HepG2 (cell line): ENCODE results near the gene NOTUM. TPM values are rescaled to one million over a fixed set of nuclear protein-coding genes. Genes with fewer than 3 reads are reported as not detected.

Source experiments
- ARNT2 ChIP-seq: sonication (generic); formaldehyde crosslinking; IDR thresholded peaks from 2 replicates; pipeline ENCODE4 v1.8.0; 2022; ENCODE audit warnings: mild to moderate bottlenecking, low read depth, missing genetic modification reagents, moderate library complexity
- HDAC1 ChIP-seq: sonication (generic); formaldehyde crosslinking; IDR thresholded peaks from 2 replicates; pipeline ENCODE4 v1.5.1; 2020; ENCODE audit warnings: mild to moderate bottlenecking, missing genetic modification reagents
- IKZF1 ChIP-seq: fragments of 450-650 bp; IDR thresholded peaks from 2 replicates; pipeline ENCODE4 v1.7.1; 2016
- KAT7 ChIP-seq: IDR thresholded peaks from 2 replicates; pipeline ENCODE4 v1.6.1; 2018; ENCODE audit warnings: borderline replicate concordance, missing compliant biosample characterization
- KAT8 ChIP-seq: IDR thresholded peaks from 2 replicates; pipeline ENCODE4 v1.6.1; 2016; ENCODE audit warnings: missing genetic modification reagents, missing compliant biosample characterization
- KDM2A ChIP-seq: sonication (generic); formaldehyde crosslinking; IDR thresholded peaks from 2 replicates; pipeline ENCODE4 v1.4.0; 2020; ENCODE audit warnings: low read depth, missing genetic modification reagents, borderline replicate concordance
- SIX1 ChIP-seq: sonication (generic); formaldehyde crosslinking; IDR thresholded peaks from 2 replicates; pipeline ENCODE4 v1.4.0; 2020; ENCODE audit warnings: missing genetic modification reagents, borderline replicate concordance
- TFE3 ChIP-seq: IDR thresholded peaks from 2 replicates; pipeline ENCODE4 v1.6.1; 2016
- YY1 ChIP-seq: IDR thresholded peaks from 2 replicates; pipeline ENCODE4 v1.6.1; 2011; ENCODE audit warnings: low read length, low read depth, moderate library complexity, mild to moderate bottlenecking; ENCODE audit not compliant: insufficient read depth, insufficient replicate concordance
- ZFP1 ChIP-seq: IDR thresholded peaks from 2 replicates; pipeline ENCODE4 v1.6.1; 2016
- ZFY ChIP-seq: sonication (generic); formaldehyde crosslinking; IDR thresholded peaks from 2 replicates; pipeline ENCODE4 v1.4.0; 2020; ENCODE audit warnings: missing genetic modification reagents
- ZZZ3 ChIP-seq: sonication (generic); formaldehyde crosslinking; IDR thresholded peaks from 2 replicates; pipeline ENCODE4 v1.4.0; 2020; ENCODE audit warnings: missing genetic modification reagents, mild to moderate bottlenecking, borderline replicate concordance
- polyA plus RNA-seq, 8 experiments: library from polyadenylated mRNA; depleted of rRNA in 3 of 8; stranded (reverse) in 7 of 8; unstranded in 1 of 8; fragments of >200 nt; fragmentation: Illumina TruSeq in 4 of 8; extraction: Trizol in 4 of 8; gene quantifications; 2 replicates each; pipeline versions ENCODE4 v1.2.1 to v1.2.3, GENCODE V29; 2011 to 2016; ENCODE audit warnings: low read depth in 4 of 8, missing spikeins in 1 of 8, mixed read lengths in 1 of 8; ENCODE audit not compliant: insufficient read depth in 1 of 8
- total RNA-seq, 5 experiments: library from RNA; depleted of rRNA; stranded (reverse); fragments of >200 nt; fragmentation: Illumina TruSeq; extraction: Trizol; gene quantifications; 2 replicates each; pipeline ENCODE4 v1.2.3, GENCODE V29; 2016; ENCODE audit warnings: low read depth in 1 of 5
- TF ChIP-seq, protein P1 (sequence below): sonication (generic); formaldehyde crosslinking; IDR thresholded peaks from 2 replicates; pipeline ENCODE4 v1.4.0; 2020; ENCODE audit warnings: missing genetic modification reagents
- TF ChIP-seq, protein P2 (sequence below): sonication (generic); formaldehyde crosslinking; IDR thresholded peaks from 2 replicates; pipeline ENCODE4 v1.5.0; 2020; ENCODE audit warnings: missing genetic modification reagents, mild to moderate bottlenecking, borderline replicate concordance
- TF ChIP-seq, protein P3 (sequence below): sonication (generic); formaldehyde crosslinking; IDR thresholded peaks from 2 replicates; pipeline ENCODE4 v1.5.1; 2020; ENCODE audit warnings: mild to moderate bottlenecking, moderate library complexity, missing genetic modification reagents

Gene NOTUM
- total and polyA plus RNA-seq, 2 of the 13 experiments (the other 11 are each of a cell fraction or from before 2014, with no cell fraction given), result 150 to 160 TPM

DNA sequence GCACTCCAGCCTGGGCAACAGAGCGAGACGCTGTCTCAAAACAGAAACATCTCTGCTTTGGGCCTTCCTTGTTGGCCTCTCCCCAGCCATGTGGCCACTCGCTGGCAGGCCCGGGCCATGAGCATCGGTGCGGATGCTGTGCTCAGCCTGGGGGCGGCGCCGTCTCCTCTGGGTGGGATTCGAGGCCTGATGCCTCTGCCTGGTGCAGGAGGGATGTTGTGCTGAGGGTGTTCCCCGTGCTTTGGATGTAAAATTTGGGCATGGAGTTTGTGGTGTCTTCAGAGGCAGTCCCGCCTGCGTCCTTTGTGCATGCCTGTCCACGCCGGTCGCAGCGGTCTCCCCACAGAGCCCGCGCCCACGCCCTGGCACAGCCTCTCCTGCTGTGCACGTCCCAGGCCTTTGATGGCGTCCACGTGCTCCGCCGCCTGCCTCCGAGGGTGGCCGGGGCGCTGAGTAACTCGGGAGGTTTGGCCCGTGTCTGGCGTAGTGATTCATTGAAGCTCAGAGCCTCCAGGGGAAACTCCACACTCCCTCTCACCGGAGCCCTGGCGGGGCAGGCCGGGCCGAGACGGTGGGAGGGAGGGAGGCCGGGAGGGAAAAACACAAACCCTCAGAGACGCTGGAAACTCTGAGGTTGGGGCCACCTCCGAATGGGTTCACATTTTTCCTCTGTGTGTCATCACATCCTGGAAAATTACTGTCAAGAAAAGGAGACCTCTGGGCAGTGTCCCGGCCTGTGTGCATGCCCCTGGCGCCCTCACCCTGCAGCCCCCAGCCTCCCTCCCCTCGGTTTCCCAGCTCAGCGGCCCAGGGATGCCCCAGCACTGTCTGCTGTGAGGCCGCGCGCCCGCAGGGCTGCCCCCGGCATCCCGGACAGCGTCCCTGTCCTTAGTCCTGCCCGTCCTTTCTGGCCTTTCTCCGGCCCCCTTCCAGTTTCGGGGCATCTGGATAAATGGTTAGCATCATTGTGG is 42.7 kb upstream of the NOTUM start (continued):
- TF ChIP-seq, protein P1, sequence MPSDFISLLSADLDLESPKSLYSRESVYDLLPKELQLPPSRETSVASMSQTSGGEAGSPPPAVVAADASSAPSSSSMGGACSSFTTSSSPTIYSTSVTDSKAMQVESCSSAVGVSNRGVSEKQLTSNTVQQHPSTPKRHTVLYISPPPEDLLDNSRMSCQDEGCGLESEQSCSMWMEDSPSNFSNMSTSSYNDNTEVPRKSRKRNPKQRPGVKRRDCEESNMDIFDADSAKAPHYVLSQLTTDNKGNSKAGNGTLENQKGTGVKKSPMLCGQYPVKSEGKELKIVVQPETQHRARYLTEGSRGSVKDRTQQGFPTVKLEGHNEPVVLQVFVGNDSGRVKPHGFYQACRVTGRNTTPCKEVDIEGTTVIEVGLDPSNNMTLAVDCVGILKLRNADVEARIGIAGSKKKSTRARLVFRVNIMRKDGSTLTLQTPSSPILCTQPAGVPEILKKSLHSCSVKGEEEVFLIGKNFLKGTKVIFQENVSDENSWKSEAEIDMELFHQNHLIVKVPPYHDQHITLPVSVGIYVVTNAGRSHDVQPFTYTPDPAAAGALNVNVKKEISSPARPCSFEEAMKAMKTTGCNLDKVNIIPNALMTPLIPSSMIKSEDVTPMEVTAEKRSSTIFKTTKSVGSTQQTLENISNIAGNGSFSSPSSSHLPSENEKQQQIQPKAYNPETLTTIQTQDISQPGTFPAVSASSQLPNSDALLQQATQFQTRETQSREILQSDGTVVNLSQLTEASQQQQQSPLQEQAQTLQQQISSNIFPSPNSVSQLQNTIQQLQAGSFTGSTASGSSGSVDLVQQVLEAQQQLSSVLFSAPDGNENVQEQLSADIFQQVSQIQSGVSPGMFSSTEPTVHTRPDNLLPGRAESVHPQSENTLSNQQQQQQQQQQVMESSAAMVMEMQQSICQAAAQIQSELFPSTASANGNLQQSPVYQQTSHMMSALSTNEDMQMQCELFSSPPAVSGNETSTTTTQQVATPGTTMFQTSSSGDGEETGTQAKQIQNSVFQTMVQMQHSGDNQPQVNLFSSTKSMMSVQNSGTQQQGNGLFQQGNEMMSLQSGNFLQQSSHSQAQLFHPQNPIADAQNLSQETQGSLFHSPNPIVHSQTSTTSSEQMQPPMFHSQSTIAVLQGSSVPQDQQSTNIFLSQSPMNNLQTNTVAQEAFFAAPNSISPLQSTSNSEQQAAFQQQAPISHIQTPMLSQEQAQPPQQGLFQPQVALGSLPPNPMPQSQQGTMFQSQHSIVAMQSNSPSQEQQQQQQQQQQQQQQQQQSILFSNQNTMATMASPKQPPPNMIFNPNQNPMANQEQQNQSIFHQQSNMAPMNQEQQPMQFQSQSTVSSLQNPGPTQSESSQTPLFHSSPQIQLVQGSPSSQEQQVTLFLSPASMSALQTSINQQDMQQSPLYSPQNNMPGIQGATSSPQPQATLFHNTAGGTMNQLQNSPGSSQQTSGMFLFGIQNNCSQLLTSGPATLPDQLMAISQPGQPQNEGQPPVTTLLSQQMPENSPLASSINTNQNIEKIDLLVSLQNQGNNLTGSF (CRISPR knock-in tag), result peak; percentile 70; the same call in 1 of the 2 replicates
- TF ChIP-seq TFE3 (peak; percentile 88), KAT8 (peak; percentile 79), ZFY (CRISPR knock-in tag) (peak; percentile 87), ZZZ3 (CRISPR knock-in tag) (no peak), SIX1 (peak; percentile 49; the same call in 1 of the 2 replicates), HDAC1 (CRISPR knock-in tag) (peak; percentile 63), KAT7 (CRISPR knock-in tag) (peak; percentile 90; the same call in 1 of the 2 replicates), ARNT2 (CRISPR knock-in tag) (peak; percentile 92), KDM2A (CRISPR knock-in tag) (peak; percentile 92), ZFP1 (no peak; the same call in 1 of the 2 replicates), YY1 (peak; percentile 10), IKZF1 (no peak)
- TF ChIP-seq, protein P2, sequence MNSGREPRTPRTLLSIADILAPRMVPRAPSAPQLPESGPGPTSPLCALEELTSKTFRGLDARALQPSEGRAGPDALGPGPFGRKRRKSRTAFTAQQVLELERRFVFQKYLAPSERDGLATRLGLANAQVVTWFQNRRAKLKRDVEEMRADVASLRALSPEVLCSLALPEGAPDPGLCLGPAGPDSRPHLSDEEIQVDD, result peak; percentile 51; the same call in 1 of the 2 replicates
- TF ChIP-seq, protein P3, sequence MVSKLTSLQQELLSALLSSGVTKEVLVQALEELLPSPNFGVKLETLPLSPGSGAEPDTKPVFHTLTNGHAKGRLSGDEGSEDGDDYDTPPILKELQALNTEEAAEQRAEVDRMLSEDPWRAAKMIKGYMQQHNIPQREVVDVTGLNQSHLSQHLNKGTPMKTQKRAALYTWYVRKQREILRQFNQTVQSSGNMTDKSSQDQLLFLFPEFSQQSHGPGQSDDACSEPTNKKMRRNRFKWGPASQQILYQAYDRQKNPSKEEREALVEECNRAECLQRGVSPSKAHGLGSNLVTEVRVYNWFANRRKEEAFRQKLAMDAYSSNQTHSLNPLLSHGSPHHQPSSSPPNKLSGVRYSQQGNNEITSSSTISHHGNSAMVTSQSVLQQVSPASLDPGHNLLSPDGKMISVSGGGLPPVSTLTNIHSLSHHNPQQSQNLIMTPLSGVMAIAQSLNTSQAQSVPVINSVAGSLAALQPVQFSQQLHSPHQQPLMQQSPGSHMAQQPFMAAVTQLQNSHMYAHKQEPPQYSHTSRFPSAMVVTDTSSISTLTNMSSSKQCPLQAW, result 0 out of 2 replicates have a peak, but pooled peaks have one; percentile 34
